Activated naive CD8-positive, alpha-beta T cell treated with anti-CD3 and anti-CD28 coated beads for 36 hours (primary cell): Measurements from ENCODE around the gene XKRX. TPM values are rescaled to one million over a fixed set of nuclear protein-coding genes. Genes with fewer than 3 reads are reported as not detected.

ENCODE experiments used
- DNase-seq: peaks from one replicate; pipeline ENCODE4 v3.0.0; 2021
- H3K27ac Mint-ChIP-seq: one replicate; pipeline ENCODE4 v1.8.0; 2022; ENCODE audit warnings: mild to moderate bottlenecking, moderate library complexity, mixed read lengths
- H3K27me3 Mint-ChIP-seq: one replicate; pipeline ENCODE4 v1.8.0; 2022; ENCODE audit warnings: mild to moderate bottlenecking, mixed read lengths
- H3K36me3 Mint-ChIP-seq: one replicate; pipeline ENCODE4 v1.8.0; 2021; ENCODE audit warnings: mild to moderate bottlenecking, mixed read lengths
- H3K4me1 Mint-ChIP-seq: one replicate; pipeline ENCODE4 v1.8.0; 2021; ENCODE audit warnings: mixed read lengths
- H3K4me3 Mint-ChIP-seq: one replicate; pipeline ENCODE4 v1.8.0; 2022; ENCODE audit warnings: mild to moderate bottlenecking, moderate library complexity, mixed read lengths
- H3K9me3 Mint-ChIP-seq: one replicate; pipeline ENCODE4 v1.8.0; 2022; ENCODE audit warnings: mixed read lengths
- total RNA-seq, 2 experiments: library from RNA; stranded (reverse); gene quantifications; one replicate each; pipeline ENCODE4 v1.2.3, GENCODE V29; 2021

XKRX gene
- total RNA-seq = under 1 TPM; 0.41 to 0.60 TPM

DNA sequence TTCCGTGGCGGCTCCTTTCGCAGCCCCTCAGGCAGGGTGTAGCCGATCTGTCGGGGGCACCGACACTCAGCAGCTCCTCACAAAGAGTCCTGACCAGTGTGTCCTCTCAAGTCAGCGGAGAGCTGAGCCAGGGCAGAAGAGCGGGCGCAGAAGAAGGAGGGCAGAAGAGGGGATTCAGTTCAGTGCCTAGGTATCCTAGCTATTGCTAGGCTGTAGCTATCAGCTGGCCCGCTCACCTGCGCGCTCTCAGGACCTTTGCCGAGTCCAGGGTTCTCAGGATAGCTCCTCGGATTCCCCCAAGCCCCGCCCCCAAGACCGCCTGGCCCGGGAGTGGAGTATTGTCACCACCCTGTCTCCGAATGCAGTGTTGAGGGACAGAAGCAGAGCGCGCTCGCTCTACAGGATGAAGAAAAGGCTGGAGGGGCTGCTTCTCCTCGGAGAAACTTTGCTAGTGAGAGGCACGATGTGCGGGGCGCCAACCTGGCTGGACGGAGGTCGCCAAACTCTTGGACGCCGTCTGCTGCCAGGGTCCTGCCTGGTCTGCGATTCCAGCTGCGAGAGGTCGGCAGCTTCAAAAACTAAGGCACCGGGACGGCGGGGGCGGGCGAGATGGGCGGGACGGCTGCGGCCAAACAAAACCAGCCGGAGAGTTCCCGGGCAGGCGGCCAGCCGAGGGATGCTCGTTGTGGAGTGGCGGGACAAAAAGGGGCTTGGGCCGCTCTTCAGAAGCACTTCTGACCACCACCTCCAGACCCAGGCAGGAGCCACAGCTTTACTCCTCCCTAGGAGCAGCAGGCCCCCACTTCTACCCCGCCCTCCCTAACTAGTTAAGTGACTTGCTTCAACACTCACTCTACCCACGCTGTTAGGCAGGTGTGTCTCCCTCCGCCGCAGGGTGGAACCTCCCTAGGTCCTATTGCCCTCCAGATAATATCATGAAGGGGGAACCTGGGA, at the start of gene XKRX:
Gene XKRX (minus strand): TSS at position 258 of the 954 bp plus-strand sequence. CDS start 613 bp downstream, outside the sequence.
- Mint-ChIP-seq H3K9me3 (peaks cover 4% of the 10 kb centered on the region), H3K4me3 (peak within 1 kb of the TSS; percentile 83), H3K27me3 (no peaks in the 10 kb centered on the region), H3K27ac (peak within 1 kb of the TSS; percentile 65), H3K36me3 (peaks cover 3% of the 10 kb centered on the region), H3K4me1 (peaks cover 45% of the 10 kb centered on the region)
- DNase-seq = peak; percentile 39

GRCh38 chrX:100976211-100976610, 47.5 kb upstream of the XKRX start:
- H3K27ac Mint-ChIP-seq = no peak overlapping the region
- H3K4me3 Mint-ChIP-seq = no peak overlapping the region
- DNase-seq = no peak
- no peaks in the 10 kb centered on the region for H3K4me1 Mint-ChIP-seq
- H3K36me3 Mint-ChIP-seq = peaks cover 4% of the 10 kb centered on the region
- H3K9me3 Mint-ChIP-seq = no peaks in the 10 kb centered on the region
- H3K27me3 Mint-ChIP-seq = no peaks in the 10 kb centered on the region

GRCh38 chrX:100975212-100975611, 46.5 kb upstream of the XKRX start:
- DNase-seq = no peak
- H3K27me3 Mint-ChIP-seq = no peaks in the 10 kb centered on the region
- no peak overlapping the region for H3K27ac Mint-ChIP-seq
- no peaks in the 10 kb centered on the region for H3K9me3 Mint-ChIP-seq
- peaks cover 4% of the 10 kb centered on the region for H3K36me3 Mint-ChIP-seq
- no peaks in the 10 kb centered on the region for H3K4me1 Mint-ChIP-seq
- no peak overlapping the region for H3K4me3 Mint-ChIP-seq

DNA sequence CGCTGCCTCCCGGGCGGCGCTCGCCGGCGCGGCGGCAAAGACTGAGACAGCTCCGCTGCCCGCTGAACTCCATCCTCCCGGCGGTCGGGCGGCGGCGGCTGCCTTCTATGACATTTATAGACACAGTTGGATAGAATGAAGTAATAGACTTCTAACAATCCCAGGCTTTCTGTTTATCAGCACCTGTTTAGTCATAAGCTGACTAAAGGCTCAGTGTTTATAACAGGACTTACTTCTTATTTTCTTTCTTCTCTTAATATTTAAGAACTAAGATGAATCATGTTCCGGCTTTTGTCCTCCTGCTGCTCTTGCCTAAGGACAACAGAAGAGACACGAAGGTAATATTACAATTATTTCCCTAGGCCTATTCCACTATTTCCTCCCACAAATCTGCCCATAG, 44.7 kb upstream of the XKRX start:
- Mint-ChIP-seq H3K4me1 (no peaks in the 10 kb centered on the region), H3K36me3 (peaks cover 4% of the 10 kb centered on the region), H3K4me3 (no peak overlapping the region), H3K27ac (no peak overlapping the region), H3K27me3 (no peaks in the 10 kb centered on the region), H3K9me3 (no peaks in the 10 kb centered on the region)
- DNase-seq = no peak

DNA sequence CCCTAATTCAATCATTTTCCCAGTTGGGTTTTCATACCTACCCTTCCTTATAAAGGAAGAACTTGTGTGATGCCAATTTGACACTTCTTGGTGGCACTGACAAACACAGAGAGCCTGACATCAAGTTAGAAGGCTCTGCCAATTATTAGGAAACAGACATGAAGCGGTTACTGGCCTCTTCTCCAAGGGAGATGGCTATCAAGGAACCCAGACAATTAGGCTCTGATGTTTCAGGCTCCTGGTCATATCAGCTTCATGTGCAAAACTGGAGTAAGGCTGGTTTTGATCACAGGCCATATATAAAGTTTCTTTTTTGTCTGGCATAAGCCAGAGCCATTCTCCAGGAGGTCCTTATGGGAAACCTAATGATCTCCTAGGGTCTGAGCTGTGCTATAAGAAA, 41.2 kb upstream of the XKRX start:
- Mint-ChIP-seq H3K27ac (no peak overlapping the region), H3K27me3 (no peaks in the 10 kb centered on the region), H3K36me3 (peaks cover 2% of the 10 kb centered on the region), H3K4me1 (no peaks in the 10 kb centered on the region), H3K4me3 (no peak overlapping the region), H3K9me3 (no peaks in the 10 kb centered on the region)
- DNase-seq = no peak

DNA sequence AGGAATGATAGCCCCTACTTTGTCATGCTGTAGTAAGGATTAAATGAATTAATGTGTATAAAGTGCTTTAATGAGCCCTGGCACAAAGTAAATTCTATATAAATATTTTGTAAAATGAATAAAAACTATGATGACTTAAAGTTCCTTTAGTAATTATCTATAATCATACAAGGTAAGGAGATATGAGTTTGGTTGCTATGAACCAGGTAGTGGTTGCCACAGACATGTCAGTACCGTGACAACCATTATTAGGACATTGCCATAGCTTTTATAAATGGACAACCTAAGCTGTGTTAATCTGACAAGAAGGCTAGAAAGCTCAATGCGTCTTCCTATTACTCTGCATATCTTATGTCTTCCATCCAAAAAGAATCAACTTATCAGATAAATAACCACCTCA, 40.7 kb upstream of the XKRX start, which contains the start of gene ARL13A:
Gene ARL13A (plus strand): TSS at position 301 of the 400 bp plus-strand sequence. CDS start 3,982 bp downstream, outside the sequence.
- no peak for DNase-seq
- Mint-ChIP-seq H3K27ac (no peak within 1 kb of the TSS), H3K4me1 (no peaks in the 10 kb centered on the region), H3K36me3 (peaks cover 2% of the 10 kb centered on the region), H3K4me3 (no peak within 1 kb of the TSS), H3K9me3 (no peaks in the 10 kb centered on the region), H3K27me3 (no peaks in the 10 kb centered on the region)

DNA sequence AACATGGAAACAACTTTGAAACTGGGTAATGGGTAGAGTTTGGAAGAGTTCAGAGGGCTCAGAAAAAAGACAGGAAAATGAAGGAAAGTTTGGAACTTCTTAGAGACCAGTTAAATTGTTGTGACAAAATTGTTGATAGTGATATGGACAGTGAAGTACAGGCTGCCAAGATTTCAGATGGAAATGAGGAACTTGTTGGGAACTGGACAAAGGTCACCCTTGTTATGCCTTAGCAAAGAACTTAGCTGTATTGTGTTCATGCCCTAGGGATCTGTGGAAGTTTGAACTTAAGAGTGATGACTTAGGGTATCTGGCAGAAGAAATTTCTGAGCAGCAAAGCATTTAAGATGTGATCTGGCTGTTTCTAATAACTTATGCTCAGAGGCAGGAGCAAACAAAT, 35.6 kb upstream of the XKRX start:
- Mint-ChIP-seq H3K27me3 (no peaks in the 10 kb centered on the region), H3K4me3 (no peak overlapping the region), H3K27ac (no peak overlapping the region), H3K9me3 (no peaks in the 10 kb centered on the region), H3K4me1 (no peaks in the 10 kb centered on the region), H3K36me3 (no peaks in the 10 kb centered on the region)
- DNase-seq = no peak

DNA sequence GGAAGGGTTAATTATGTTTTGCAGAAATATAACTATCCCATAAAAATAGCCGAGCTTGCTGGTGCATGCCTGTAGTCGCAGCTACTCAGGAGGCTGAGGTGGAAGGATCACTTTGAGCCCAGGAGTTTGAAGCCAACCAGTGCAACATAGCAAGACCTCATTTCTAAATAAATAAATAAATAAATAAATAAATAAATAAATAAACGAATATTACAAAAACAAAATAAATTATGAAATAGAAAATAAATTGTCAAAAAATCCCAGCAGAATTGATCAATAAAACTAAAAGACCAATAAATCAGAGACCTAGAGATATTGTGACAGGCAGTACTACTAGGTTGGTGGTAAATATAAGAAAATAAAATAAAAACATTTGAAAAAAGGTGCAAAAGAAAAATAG, 34.1 kb upstream of the XKRX start:
- Mint-ChIP-seq H3K9me3 (no peaks in the 10 kb centered on the region), H3K4me1 (no peaks in the 10 kb centered on the region), H3K27ac (no peak overlapping the region), H3K4me3 (no peak overlapping the region), H3K36me3 (no peaks in the 10 kb centered on the region), H3K27me3 (no peaks in the 10 kb centered on the region)
- no peak for DNase-seq

DNA sequence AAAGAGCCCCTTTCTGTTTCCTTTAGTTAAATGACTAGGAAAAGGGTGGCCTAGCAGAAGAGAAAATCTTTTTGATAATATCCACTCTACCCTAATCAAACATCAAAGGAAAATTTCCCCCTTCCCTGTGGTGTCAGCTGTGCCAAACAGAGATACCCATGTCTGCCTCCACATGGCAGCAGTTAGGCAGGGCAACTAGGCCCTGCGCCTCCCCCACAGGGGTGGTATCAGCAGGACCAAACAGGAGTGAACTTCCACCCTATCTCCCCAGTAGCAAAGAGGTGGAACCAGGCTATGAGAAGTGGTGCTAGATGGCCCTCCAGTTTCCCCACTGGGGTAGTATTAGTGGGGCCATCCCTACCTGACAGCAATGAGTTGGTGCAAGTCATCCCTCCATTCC, 19.8 kb upstream of the XKRX start:
- Mint-ChIP-seq H3K27me3 (no peaks in the 10 kb centered on the region), H3K27ac (no peak overlapping the region), H3K4me3 (no peak overlapping the region), H3K36me3 (peaks cover 2% of the 10 kb centered on the region), H3K9me3 (no peaks in the 10 kb centered on the region), H3K4me1 (no peaks in the 10 kb centered on the region)
- DNase-seq = no peak

GRCh38 chrX:100946299-100946927, 17.7 kb upstream of the XKRX start:
- H3K36me3 Mint-ChIP-seq = no peaks in the 10 kb centered on the region
- DNase-seq = no peak
- no peak overlapping the region for H3K4me3 Mint-ChIP-seq
- H3K27me3 Mint-ChIP-seq = no peaks in the 10 kb centered on the region
- H3K27ac Mint-ChIP-seq = no peak overlapping the region
- H3K4me1 Mint-ChIP-seq = no peaks in the 10 kb centered on the region
- no peaks in the 10 kb centered on the region for H3K9me3 Mint-ChIP-seq

DNA sequence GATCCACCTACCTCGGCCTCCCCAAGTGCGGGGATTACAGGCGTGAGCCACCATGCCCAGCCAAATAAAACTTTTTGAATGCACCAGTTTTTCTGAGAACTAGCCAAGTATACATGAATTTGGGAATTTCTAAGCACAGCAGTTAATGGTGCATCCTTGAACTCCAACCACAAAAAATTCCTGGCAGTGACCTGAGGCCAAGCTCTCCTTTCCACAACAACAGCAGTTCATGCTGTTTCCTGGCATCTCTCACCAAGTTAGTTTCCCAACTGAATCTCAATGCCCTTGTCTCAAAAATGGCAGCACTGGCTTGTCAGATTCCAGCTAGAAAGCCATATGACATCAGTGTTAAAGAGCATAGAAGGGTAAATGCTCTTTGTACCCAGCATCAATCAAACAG, 15.9 kb upstream of the XKRX start:
- Mint-ChIP-seq H3K4me1 (peaks cover under 1% of the 10 kb centered on the region), H3K27me3 (no peaks in the 10 kb centered on the region), H3K9me3 (no peaks in the 10 kb centered on the region), H3K27ac (no peak overlapping the region), H3K4me3 (no peak overlapping the region), H3K36me3 (no peaks in the 10 kb centered on the region)
- no peak for DNase-seq

- H3K9me3 Mint-ChIP-seq = no peaks in the 10 kb centered on the region
- H3K27me3 Mint-ChIP-seq = no peaks in the 10 kb centered on the region
- no peak overlapping the region for H3K27ac Mint-ChIP-seq
- H3K36me3 Mint-ChIP-seq = no peaks in the 10 kb centered on the region
- peaks cover 9% of the 10 kb centered on the region for H3K4me1 Mint-ChIP-seq
- no peak overlapping the region for H3K4me3 Mint-ChIP-seq
- no peak for DNase-seq
Measured at GRCh38 chrX:100939333-100939732, 10.6 kb upstream of the XKRX start.

- H3K36me3 Mint-ChIP-seq = peaks cover 3% of the 10 kb centered on the region
- peaks cover 4% of the 10 kb centered on the region for H3K9me3 Mint-ChIP-seq
- H3K4me3 Mint-ChIP-seq = no peak overlapping the region
- no peak overlapping the region for H3K27ac Mint-ChIP-seq
- no peak for DNase-seq
- no peaks in the 10 kb centered on the region for H3K27me3 Mint-ChIP-seq
- H3K4me1 Mint-ChIP-seq = peaks cover 19% of the 10 kb centered on the region
Measured at GRCh38 chrX:100935767-100936166, 7.0 kb upstream of the XKRX start.

DNA sequence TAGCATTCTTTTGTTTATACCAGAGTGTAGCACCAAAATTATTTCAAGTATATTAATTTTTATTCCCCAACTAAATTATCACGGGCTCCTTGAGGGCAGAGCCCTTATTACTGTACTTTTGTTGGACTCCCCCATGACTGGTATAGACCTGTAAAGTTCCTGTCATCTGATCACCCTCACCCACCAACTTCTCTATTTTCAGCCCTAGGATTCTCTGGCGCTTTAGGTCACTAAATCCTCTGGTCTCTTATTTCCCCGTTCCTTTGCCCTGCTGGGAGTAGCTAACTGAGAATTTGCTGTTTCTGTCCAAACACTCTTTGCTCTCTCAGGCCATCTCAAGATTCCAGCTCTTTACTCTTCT, 3.2 kb upstream of the XKRX start:
- no peak overlapping the region for H3K4me3 Mint-ChIP-seq
- H3K27ac Mint-ChIP-seq = no peak overlapping the region
- no peak for DNase-seq
- no peaks in the 10 kb centered on the region for H3K27me3 Mint-ChIP-seq
- peaks cover 3% of the 10 kb centered on the region for H3K36me3 Mint-ChIP-seq
- H3K4me1 Mint-ChIP-seq = peaks cover 27% of the 10 kb centered on the region
- H3K9me3 Mint-ChIP-seq = peaks cover 4% of the 10 kb centered on the region

GRCh38 chrX:100931218-100931924, 2.7 kb upstream of the XKRX start:
- Mint-ChIP-seq H3K36me3 (peaks cover 3% of the 10 kb centered on the region), H3K9me3 (peaks cover 4% of the 10 kb centered on the region), H3K27me3 (no peaks in the 10 kb centered on the region), H3K4me3 (no peak overlapping the region), H3K4me1 (peaks cover 30% of the 10 kb centered on the region), H3K27ac (peak overlapping the region; percentile 4)
- no peak for DNase-seq
